Loucy (cell line): ENCODE results near the gene TRMT44.

Source experiments
- H2AFZ ChIP-seq: fragments of 200-600 bp; sonication (generic); 2 replicates; pipeline ENCODE4 v1.6.0; 2016; ENCODE audit warnings: antibody characterized with exemption, mild to moderate bottlenecking, low read length, moderate library complexity
- H3F3A ChIP-seq: fragments of 200-600 bp; 2 replicates; pipeline ENCODE4 v1.6.0; 2016; ENCODE audit warnings: antibody characterized with exemption, low read depth, mild to moderate bottlenecking
- H3K27me3 ChIP-seq: fragments of 200-600 bp; sonication (generic); 2 replicates; pipeline ENCODE4 v1.6.1; 2014; ENCODE audit warnings: low read length, mild to moderate bottlenecking; ENCODE audit not compliant: insufficient read depth, poor library complexity, severe bottlenecking
- H3K36me3 ChIP-seq: fragments of 200-600 bp; sonication (generic); 2 replicates; pipeline ENCODE4 v1.6.1; 2016; ENCODE audit warnings: low read length; ENCODE audit not compliant: insufficient read depth
- H3K4me1 ChIP-seq: fragments of 200-600 bp; sonication (generic); 2 replicates; pipeline ENCODE4 v1.5.1; 2014; ENCODE audit warnings: low read length, mild to moderate bottlenecking; ENCODE audit not compliant: insufficient read depth, poor library complexity, severe bottlenecking
- H3K4me2 ChIP-seq: fragments of 200-600 bp; sonication (generic); 2 replicates; pipeline ENCODE4 v1.6.0; 2014; ENCODE audit warnings: antibody characterized with exemption, low read length, low read depth, mild to moderate bottlenecking; ENCODE audit not compliant: poor library complexity, severe bottlenecking
- H3K4me3 ChIP-seq: fragments of 200-600 bp; sonication (generic); 2 replicates; pipeline ENCODE4 v1.5.1; 2014; ENCODE audit warnings: low read length, mild to moderate bottlenecking, mixed read lengths; ENCODE audit not compliant: poor library complexity, severe bottlenecking
- H3K79me2 ChIP-seq: fragments of 200-600 bp; sonication (generic); 2 replicates; pipeline ENCODE4 v1.6.1; 2014; ENCODE audit warnings: low read length; ENCODE audit not compliant: insufficient read depth
- H3K9ac ChIP-seq: fragments of 200-600 bp; sonication (generic); 2 replicates; pipeline ENCODE4 v1.6.0; 2014; ENCODE audit warnings: mild to moderate bottlenecking, low read depth, low read length, moderate library complexity; ENCODE audit not compliant: poor library complexity, severe bottlenecking
- H3K9me2 ChIP-seq: fragments of 200-600 bp; sonication (generic); replicated peaks from 2 replicates; pipeline ENCODE4 v1.6.1; 2016; ENCODE audit warnings: low read depth, low read length, mixed read lengths
- H3K9me3 ChIP-seq: fragments of 200-600 bp; sonication (generic); 2 replicates; pipeline ENCODE4 v1.6.1; 2014; ENCODE audit warnings: mild to moderate bottlenecking, antibody characterized with exemption, low read length, low read depth; ENCODE audit not compliant: insufficient read depth
- H4K20me1 ChIP-seq: fragments of 200-600 bp; sonication (generic); 2 replicates; pipeline ENCODE4 v1.6.0; 2014; ENCODE audit warnings: antibody characterized with exemption, low read length, mild to moderate bottlenecking; ENCODE audit not compliant: insufficient read depth, poor library complexity, severe bottlenecking
- EZH2phosphoT487 ChIP-seq: fragments of 200-600 bp; IDR thresholded peaks from 2 replicates; pipeline ENCODE4 v1.6.1; 2018; ENCODE audit warnings: antibody characterized with exemption, mild to moderate bottlenecking, moderate library complexity, borderline replicate concordance
- TF ChIP-seq, protein P1 (sequence below): fragments of 200-600 bp; sonication (generic); conservative IDR thresholded peaks from 2 replicates; pipeline ENCODE4 v1.5.1; 2014; ENCODE audit warnings: mild to moderate bottlenecking, antibody characterized with exemption, low read length

TRMT44 gene

DNA sequence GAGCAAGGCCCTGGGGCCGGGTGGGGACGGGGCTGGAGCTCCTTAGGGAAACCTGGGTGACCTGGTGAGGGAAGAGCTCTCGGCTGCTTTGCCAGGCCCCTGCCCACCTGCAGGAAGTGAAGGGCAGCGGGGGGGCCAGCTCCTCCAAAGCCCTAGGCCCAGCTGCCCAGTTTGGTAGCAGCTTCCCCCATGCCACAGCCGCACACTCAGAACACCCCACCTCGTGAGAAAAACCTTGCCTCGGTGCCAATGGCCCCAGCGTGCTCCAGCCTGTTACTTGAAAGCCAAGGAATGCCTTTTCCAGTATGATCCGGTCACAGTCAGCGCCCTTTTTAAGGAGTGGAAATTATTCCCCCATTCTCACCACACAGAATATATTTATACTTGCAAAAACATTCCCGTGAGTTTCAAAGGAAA is 38.4 kb upstream of the TRMT44 start:
- TF ChIP-seq, protein P1, sequence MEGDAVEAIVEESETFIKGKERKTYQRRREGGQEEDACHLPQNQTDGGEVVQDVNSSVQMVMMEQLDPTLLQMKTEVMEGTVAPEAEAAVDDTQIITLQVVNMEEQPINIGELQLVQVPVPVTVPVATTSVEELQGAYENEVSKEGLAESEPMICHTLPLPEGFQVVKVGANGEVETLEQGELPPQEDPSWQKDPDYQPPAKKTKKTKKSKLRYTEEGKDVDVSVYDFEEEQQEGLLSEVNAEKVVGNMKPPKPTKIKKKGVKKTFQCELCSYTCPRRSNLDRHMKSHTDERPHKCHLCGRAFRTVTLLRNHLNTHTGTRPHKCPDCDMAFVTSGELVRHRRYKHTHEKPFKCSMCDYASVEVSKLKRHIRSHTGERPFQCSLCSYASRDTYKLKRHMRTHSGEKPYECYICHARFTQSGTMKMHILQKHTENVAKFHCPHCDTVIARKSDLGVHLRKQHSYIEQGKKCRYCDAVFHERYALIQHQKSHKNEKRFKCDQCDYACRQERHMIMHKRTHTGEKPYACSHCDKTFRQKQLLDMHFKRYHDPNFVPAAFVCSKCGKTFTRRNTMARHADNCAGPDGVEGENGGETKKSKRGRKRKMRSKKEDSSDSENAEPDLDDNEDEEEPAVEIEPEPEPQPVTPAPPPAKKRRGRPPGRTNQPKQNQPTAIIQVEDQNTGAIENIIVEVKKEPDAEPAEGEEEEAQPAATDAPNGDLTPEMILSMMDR: no peak
- TF ChIP-seq EZH2phosphoT487: no peak
- H3K36me3 ChIP-seq: peaks cover 6% of the 10 kb centered on the region; the same call in 1 of the 2 replicates
- H3K4me3 ChIP-seq: no peak overlapping the region
- no peaks in the 10 kb centered on the region for H3K9me3 ChIP-seq
- H3K4me2 ChIP-seq: no peak overlapping the region
- no peaks in the 10 kb centered on the region for H3K4me1 ChIP-seq
- H3K9ac ChIP-seq: no peak overlapping the region
- no peaks in the 10 kb centered on the region for H3K9me2 ChIP-seq
- H3F3A ChIP-seq: no peaks in the 10 kb centered on the region
- no peaks in the 10 kb centered on the region for H4K20me1 ChIP-seq
- no peak overlapping the region for H2AFZ ChIP-seq
- no peaks in the 10 kb centered on the region for H3K27me3 ChIP-seq
- no peaks in the 10 kb centered on the region for H3K79me2 ChIP-seq

DNA sequence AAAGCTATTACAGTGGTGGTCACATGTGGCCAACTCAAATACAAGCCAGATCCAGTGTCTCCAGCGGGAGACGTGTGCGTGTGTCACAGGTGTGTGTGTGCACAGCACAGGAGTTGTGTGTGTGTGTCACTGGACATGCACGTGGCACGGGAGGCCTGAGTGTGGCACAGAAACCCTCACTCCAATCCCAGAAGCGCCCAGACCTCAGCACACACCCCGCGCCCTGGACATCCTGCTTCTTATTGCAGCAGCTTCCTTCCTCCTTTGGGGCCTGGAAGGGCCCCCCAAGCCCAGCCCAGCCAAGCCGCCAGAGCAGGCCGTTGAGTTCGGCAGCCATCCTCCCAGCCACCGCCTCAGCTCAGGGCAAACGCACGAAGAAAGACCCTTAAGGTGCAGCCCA is 37.9 kb upstream of the TRMT44 start:
- Histone ChIP-seq H2AFZ (no peak overlapping the region), H3F3A (no peaks in the 10 kb centered on the region), H3K36me3 (peaks cover 6% of the 10 kb centered on the region; the same call in 1 of the 2 replicates), H3K4me1 (no peaks in the 10 kb centered on the region), H3K9me2 (no peaks in the 10 kb centered on the region), H3K27me3 (no peaks in the 10 kb centered on the region), H4K20me1 (no peaks in the 10 kb centered on the region), H3K9me3 (no peaks in the 10 kb centered on the region), H3K4me2 (no peak overlapping the region), H3K4me3 (no peak overlapping the region), H3K79me2 (no peaks in the 10 kb centered on the region), H3K9ac (no peak overlapping the region)
- no peak for TF ChIP-seq EZH2phosphoT487
- TF ChIP-seq, protein P1: no peak

DNA sequence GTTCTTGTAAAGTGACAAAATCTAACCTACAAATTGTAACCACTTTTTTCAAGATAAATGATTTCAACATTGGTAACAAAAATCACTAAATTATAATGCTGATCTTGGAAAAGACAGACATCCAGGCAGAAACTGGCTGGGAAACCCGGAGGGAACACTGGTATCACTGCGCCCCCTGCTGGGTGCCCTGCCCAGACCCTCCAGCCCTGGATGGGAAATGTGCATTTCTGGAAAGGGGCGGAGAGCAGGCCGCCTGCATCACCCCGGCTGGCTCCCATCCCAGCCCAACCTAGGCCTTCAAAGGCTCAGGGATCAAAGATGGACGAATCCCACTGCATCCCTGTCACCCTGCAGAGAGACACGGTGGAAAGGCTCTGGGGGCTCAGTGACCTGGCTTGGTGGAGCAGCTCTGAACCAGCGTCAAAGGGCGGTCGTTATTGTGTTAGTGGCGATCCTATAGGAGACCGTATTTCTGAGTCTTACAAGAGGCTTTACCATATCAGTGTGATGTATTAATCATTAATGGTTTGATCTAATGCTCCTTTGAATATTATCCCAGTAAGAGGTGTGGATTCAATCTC is 37.3 kb upstream of the TRMT44 start:
- H4K20me1 ChIP-seq: no peaks in the 10 kb centered on the region
- H3K27me3 ChIP-seq: no peaks in the 10 kb centered on the region
- H3F3A ChIP-seq: no peaks in the 10 kb centered on the region
- TF ChIP-seq EZH2phosphoT487: no peak
- TF ChIP-seq, protein P1: peak; percentile 98
- no peak overlapping the region for H3K4me2 ChIP-seq
- H3K9ac ChIP-seq: no peak overlapping the region
- no peaks in the 10 kb centered on the region for H3K9me3 ChIP-seq
- no peaks in the 10 kb centered on the region for H3K79me2 ChIP-seq
- peaks cover 6% of the 10 kb centered on the region; the same call in 1 of the 2 replicates for H3K36me3 ChIP-seq
- H3K4me1 ChIP-seq: no peaks in the 10 kb centered on the region
- H2AFZ ChIP-seq: no peak overlapping the region
- no peak overlapping the region for H3K4me3 ChIP-seq
- H3K9me2 ChIP-seq: no peaks in the 10 kb centered on the region
